Adrenal gland (tissue), 5 donors: ENCODE measurements around the gene MAGI2.

Source experiments
- POLR2A ChIP-seq, 2 donors: fragments of 450-650 bp; IDR thresholded peaks; one replicate each; pipeline ENCODE4 v1.6.1; 2017; ENCODE audit warnings: antibody characterized with exemption in 2 of 2, mild to moderate bottlenecking in 2 of 2, moderate library complexity in 1 of 2
- TF ChIP-seq, protein P1 (sequence below), 6 experiments: fragments of 450-650 bp in 4 of 6; fragments of 200-600 bp in 2 of 6; sonication (generic) in 1 of 6; IDR thresholded peaks; 1 replicate in 5 of 6; 2 replicates in 1 of 6; pipeline versions ENCODE4 v1.5.1 to v1.8.0; 2016 to 2021; ENCODE audit warnings: antibody characterized with exemption in 6 of 6, mild to moderate bottlenecking in 2 of 6, moderate library complexity in 1 of 6
- donor health status: DM: no; HTN: no; CAD: no.

DNA sequence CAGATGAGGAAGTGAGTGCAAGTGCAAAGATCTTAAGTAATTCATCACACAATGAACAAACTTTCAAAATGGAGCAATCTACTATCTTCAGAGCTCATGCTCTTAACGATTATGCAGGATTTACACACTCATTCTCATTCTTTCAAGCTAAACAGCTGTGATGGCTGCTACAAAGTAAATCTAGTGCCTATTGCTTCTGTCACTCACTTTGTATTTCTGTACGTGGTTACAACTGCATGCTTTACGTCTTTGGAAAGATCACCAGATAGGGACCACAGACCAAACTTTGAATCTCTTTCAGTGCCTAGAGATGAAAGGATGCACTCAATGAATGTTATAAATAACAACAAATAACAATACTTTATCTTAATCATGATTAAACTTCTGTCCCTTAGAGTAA is 194.6 kb downstream of the MAGI2 start:
- TF ChIP-seq POLR2A (IDR thresholded peaks at IDR 0.05), result no peak
- TF ChIP-seq, protein P1, sequence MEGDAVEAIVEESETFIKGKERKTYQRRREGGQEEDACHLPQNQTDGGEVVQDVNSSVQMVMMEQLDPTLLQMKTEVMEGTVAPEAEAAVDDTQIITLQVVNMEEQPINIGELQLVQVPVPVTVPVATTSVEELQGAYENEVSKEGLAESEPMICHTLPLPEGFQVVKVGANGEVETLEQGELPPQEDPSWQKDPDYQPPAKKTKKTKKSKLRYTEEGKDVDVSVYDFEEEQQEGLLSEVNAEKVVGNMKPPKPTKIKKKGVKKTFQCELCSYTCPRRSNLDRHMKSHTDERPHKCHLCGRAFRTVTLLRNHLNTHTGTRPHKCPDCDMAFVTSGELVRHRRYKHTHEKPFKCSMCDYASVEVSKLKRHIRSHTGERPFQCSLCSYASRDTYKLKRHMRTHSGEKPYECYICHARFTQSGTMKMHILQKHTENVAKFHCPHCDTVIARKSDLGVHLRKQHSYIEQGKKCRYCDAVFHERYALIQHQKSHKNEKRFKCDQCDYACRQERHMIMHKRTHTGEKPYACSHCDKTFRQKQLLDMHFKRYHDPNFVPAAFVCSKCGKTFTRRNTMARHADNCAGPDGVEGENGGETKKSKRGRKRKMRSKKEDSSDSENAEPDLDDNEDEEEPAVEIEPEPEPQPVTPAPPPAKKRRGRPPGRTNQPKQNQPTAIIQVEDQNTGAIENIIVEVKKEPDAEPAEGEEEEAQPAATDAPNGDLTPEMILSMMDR (IDR thresholded peaks at IDR 0.05), result no peak
